Measurements from ENCODE around the gene USH2A.

USH2A gene

DNA sequence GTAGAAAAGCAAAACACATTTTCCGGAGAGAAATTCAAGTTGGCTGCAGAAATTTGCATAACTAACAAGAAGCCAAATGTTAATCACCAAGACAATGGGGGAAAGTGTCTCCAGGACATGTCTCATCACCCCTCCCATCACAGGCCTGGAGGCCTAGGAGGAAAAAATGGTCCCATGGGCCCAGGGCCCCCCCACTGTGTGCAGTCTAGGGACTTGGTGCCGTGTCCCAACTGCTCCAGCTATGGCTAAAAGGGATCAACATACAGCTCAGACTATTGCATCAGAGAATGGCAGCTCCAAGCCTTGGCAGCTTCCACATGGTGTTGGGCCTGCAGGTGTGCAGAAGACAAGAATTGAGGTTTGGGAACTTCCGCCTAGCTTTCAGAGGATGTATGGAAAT, 138.2 kb downstream of the USH2A start:
- DNase-seq (ENCODE audit: low read depth), result no peak

DNA sequence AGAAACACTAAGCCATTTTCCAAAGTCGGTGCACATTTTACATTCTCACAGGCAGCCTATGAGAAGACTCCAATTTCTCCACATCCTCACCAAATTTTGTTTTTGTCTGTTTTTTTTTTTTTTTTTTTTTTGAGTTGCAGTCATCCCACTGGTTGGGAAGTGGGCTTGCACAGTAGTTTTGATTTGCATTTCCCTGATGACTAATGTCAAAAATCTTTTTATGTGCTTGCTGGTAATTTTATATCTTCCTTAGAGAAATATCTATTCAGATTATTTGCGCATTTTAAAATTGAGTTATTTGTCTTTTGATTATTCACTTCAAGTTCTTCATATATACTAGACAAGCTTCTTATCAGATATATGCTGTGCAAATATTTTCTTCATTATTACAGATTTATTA, 141.5 kb downstream of the USH2A start:
- DNase-seq (ENCODE audit: low read depth), result no peak

- no peak for DNase-seq (ENCODE audit: low read depth)
Measured at GRCh38 chr1:216270086-216270773, 153.0 kb downstream of the USH2A start.

- no peak for DNase-seq (ENCODE audit: low read depth)
Measured at GRCh38 chr1:216261631-216262030, 161.6 kb downstream of the USH2A start.

DNA sequence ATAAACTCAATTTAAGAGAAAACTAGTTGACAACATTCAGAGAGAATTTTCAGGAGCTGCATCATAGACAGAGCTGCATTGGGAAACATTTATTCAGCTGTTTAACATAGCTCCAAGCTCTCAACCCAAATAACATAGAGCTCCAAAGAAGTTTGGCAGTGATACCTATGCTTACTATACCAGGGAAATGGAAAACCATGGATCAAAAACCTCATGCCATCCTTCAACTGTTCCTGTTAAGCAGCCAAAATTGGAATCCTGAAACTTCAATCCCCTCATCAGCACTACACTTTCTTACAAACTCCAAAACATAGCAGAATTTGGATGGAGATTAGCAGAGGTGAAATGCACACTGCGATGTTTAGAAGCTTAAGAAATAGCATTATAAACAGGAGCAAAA, 164.4 kb downstream of the USH2A start:
- no peak for DNase-seq (ENCODE audit: low read depth)

DNA sequence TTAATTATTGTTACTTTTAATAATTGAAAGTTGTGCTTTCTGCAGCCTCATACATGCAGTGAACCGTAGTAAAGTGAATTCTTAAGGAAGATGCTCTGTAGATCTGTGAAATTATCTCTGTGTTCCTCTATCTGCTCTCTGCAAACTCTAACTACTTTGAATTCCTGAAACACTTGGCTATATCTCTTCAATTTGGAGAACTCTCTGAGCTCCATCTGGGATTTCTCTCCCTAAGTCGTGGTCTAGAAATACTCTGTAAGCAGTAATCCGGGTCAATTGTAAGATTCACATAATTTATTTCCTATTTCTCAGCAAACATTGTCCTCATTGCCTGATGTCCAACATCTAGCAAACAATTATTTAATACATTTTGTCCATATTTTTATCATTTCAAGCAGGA, 164.9 kb downstream of the USH2A start:
- no peak for DNase-seq (ENCODE audit: low read depth)

DNA sequence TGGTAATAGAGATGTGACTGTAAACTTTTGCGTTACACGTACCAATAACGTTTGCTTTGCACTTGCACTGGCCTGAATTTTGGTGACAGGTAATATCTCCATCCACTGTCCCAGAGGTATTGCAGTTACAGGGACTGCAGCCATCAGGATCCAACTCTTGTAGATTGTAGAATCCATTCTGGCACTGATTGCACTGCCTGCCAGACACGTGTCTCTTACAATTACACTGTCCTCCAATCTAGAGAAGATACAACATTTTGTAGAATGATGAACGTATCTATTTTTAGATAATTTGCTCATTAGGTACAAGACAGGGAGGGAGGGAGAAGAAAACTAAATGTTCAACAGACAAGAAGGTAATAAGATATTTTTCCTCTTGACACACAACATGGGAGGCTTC, 172.4 kb downstream of the USH2A start:
- DNase-seq (ENCODE audit: low read depth), result no peak

GRCh38 chr1:216248628-216249027, 174.6 kb downstream of the USH2A start:
- DNase-seq (ENCODE audit: low read depth), result no peak

DNA sequence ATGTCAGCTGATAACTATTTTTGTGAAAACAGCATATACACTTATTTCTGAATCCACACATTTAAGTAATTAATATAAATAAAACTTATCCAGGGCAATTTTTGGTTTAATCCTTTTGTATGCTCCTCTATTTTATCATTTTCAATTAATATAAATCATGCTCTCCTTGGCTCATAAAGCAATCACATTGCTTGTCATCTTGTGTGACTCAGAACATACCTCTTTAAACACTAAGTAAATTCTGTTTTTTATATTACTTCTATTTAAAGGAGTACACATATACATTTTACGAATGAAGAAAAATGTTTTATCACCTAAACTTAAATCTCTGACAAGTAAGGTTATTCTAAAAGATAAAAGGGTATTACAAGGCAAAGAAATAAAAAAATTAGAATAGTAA, 175.3 kb downstream of the USH2A start:
- DNase-seq (ENCODE audit: low read depth), result no peak

GRCh38 chr1:216246577-216247203, 176.6 kb downstream of the USH2A start:
- DNase-seq (ENCODE audit: low read depth), result no peak

- no peak for DNase-seq (ENCODE audit: low read depth)
Measured at GRCh38 chr1:216238844-216239243, 184.4 kb downstream of the USH2A start.

DNA sequence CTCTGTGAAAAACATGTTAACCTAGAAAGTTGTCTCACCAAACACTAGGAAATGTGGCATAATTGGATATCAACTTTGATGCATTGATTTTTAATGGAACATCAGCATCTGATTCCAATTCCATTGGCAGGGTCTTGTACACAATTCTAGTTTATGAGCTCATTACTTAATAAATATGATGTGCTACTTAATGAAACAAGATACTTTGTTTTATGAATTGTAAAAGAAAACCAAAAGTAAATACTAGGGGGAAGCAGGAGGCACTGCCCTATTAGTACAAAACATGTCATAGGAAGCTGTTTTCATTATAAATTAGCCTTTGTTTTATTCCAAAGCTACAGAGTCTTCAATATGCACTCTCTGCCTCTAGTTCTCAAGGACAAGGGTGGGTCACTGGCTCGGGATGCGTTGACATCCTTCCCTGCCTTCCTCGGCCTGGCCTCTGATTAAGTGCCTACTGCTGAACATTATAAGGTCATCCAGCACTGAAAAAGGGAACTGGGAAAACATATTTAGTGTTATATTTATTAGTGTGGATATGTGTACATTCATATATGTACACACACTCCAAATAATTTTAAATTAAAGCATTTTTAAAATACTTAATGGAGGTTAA, 185.2 kb downstream of the USH2A start:
- DNase-seq (ENCODE audit: low read depth), result no peak

GRCh38 chr1:216224233-216224632, 199.0 kb downstream of the USH2A start:
- no peak for DNase-seq (ENCODE audit: low read depth)

- no peak for DNase-seq (ENCODE audit: low read depth)
Measured at GRCh38 chr1:216223486-216223885, 199.8 kb downstream of the USH2A start.

DNA sequence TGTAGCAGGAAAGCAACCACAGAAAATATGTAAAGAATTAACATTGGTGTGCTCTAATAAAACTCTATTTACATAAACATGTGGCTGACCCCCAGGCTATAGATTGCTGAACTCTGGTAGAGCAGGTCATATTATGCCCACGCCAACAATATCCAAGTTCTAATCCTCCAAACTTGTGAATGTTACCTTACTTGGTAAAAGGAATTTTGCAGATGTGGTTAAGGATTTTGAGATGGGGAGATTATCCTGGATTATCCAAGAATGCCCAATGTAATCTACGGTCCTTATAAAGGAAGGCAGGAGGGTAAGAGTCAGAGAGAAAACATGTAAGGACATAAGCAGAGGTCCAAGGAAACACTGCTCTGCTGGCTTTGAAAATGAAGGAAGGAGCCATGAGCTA, 201.0 kb downstream of the USH2A start:
- DNase-seq (ENCODE audit: low read depth), result no peak

DNA sequence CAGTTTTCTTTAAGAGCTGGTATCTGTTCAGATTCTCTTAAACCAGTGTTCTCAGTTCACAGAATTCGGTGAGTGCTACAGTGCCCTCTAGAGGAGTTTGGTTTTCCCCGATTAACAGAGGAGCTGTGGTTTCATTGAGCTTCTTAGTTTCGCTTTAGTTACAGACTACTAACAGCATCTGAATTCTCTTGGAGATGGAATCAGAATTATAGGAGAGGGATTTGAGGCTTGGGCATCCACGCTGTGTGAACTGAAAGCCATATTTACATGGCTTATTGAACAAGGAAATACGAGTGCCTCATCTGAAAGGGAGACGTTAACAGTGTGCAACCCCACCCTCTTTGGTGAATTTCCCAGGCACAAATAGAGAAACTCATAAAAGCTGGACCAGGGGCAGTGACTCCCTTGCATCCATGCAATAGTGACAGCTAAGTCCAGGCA, 202.0 kb downstream of the USH2A start:
- DNase-seq (ENCODE audit: low read depth), result no peak

DNA sequence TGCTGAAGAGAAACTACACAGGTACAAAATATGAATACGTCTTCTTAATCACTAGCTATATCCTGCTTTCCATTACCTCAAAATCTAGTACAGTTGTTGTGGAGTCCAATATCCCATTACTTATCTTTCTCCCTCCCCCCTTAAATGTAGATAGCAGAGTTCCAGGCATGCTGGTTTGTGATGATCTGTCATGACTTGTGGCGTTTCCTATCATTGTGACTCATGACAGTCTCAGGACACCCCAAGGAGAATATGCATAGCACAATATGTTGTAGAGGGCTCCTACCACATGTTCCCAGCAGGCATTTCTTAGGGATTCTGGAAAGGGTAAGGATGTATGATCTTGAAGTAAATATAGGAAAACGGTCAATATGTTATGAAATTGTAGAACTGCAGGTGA, 206.9 kb downstream of the USH2A start:
- DNase-seq (ENCODE audit: low read depth), result no peak

- no peak for DNase-seq (ENCODE audit: low read depth)
Measured at GRCh38 chr1:216215169-216215568, 208.1 kb downstream of the USH2A start.

GRCh38 chr1:216212826-216213225, 210.4 kb downstream of the USH2A start:
- no peak for DNase-seq (ENCODE audit: low read depth)

- DNase-seq (ENCODE audit: low read depth), result no peak
Measured at GRCh38 chr1:216210081-216210480, 213.2 kb downstream of the USH2A start.

GRCh38 chr1:216209125-216209524, 214.1 kb downstream of the USH2A start:
- no peak for DNase-seq (ENCODE audit: low read depth)

DNA sequence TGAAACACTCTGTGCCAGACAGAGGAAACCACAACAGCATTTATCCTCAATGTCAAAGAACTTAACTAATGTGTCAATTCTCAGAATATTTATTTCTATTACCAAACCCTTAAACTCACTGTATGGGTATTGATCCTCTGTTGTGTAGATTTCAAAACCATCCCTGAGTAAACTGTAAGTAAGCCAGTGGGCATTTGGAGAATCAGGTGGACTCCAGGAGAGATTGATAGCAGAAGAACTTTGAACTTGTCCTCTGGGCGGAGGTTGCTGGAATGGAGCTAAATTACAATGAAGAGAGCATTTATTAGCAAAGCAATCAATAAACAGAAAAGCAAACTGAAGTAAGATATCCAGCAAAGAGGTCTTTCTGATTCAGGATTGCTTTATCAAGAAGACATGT, 216.1 kb downstream of the USH2A start:
- DNase-seq (ENCODE audit: low read depth), result no peak

DNA sequence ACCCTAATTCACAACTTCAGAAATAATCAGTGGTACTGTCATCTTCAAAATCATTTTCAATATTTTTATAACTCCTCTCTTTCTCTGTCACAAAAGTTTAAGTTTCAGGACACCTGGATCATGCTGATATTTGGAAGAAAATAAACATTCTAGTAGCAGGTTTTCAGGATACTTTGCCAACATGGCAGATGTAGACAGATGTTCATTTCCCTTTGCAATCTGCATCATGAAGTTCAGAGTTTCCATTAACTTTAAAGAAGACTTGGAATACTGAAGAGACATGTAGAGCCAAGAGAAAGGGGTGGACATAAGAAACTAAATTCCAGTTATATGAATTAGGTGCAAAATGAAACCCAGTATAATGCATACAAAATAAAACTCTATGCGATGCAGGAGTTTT, 218.1 kb downstream of the USH2A start:
- no peak for DNase-seq (ENCODE audit: low read depth)

DNA sequence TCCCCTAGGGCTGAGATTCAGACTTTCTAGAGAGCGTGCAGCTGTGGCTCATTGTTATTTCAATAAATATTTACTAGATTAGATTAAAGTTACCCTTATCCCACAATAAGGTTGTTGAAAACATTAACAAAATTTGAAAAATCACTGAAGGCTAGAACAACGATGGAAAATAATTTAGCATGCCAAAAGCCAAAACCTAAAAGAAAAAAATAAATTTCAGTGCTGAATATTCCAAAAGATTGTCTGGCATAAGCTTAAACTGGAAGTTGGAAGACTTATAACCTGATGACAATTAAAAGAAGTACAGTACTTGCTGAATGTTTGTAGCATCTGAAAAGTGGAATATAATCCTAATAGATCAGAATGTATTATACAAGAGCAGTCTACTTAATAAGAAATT, 221.3 kb downstream of the USH2A start:
- no peak for DNase-seq (ENCODE audit: low read depth)
